ENCODE measurements around the gene CCDC124.

The CCDC124 gene

DNA sequence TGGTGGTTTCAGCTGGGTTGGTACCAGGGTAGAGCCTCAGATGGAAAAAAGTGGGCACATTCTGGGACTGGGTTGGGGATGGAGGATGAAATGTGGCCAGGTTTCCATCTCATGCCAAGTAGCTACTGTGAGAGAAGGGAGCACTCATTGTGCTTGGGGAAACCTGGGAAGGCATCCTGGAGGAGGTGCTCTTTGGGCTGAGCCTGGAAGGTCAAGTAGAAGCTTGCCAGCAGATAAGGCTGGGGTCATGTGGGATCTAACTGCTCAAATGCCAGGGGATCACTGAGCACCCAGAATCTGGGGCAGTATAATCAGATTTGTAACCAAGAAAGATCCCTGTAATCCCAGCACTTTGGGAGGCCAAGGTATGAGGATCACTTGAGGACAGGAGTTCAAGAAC is 25.1 kb downstream of the CCDC124 start:
- TF ChIP-seq USF1 (IDR thresholded peaks at IDR 0.05) (no peak), CREB1 (IDR thresholded peaks at IDR 0.05; ENCODE audit: low read depth) (no peak), ZBTB7A (IDR thresholded peaks at IDR 0.05; ENCODE audit: low read depth) (no peak), EGR1 (IDR thresholded peaks at IDR 0.05) (no peak), EP300 (IDR thresholded peaks at IDR 0.05; ENCODE audit: borderline replicate concordance) (no peak), TAF1 (IDR thresholded peaks at IDR 0.05; ENCODE audit: low read depth) (no peak), RAD21 (IDR thresholded peaks at IDR 0.05; ENCODE audit: low read depth) (no peak), TCF12 (IDR thresholded peaks at IDR 0.05; ENCODE audit: low read depth) (no peak), CEBPB (IDR thresholded peaks at IDR 0.05) (no peak), YY1 (IDR thresholded peaks at IDR 0.05; ENCODE audit: low read depth) (no peak)
- TF ChIP-seq, protein P1, sequence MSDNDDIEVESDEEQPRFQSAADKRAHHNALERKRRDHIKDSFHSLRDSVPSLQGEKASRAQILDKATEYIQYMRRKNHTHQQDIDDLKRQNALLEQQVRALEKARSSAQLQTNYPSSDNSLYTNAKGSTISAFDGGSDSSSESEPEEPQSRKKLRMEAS (IDR thresholded peaks at IDR 0.05) = no peak

GRCh38 chr19:17963936-17964691 is 31.3 kb downstream of the CCDC124 start:
- TF ChIP-seq RAD21 (IDR thresholded peaks at IDR 0.05; ENCODE audit: low read depth) (no peak), EGR1 (IDR thresholded peaks at IDR 0.05) (no peak), EP300 (IDR thresholded peaks at IDR 0.05; ENCODE audit: borderline replicate concordance) (no peak), USF1 (IDR thresholded peaks at IDR 0.05) (no peak), TEAD4 (IDR thresholded peaks at IDR 0.05) (no peak), ZBTB7A (IDR thresholded peaks at IDR 0.05; ENCODE audit: low read depth) (no peak), CEBPB (IDR thresholded peaks at IDR 0.05) (no peak)
- TF ChIP-seq, protein P1 (IDR thresholded peaks at IDR 0.05) = no peak

DNA sequence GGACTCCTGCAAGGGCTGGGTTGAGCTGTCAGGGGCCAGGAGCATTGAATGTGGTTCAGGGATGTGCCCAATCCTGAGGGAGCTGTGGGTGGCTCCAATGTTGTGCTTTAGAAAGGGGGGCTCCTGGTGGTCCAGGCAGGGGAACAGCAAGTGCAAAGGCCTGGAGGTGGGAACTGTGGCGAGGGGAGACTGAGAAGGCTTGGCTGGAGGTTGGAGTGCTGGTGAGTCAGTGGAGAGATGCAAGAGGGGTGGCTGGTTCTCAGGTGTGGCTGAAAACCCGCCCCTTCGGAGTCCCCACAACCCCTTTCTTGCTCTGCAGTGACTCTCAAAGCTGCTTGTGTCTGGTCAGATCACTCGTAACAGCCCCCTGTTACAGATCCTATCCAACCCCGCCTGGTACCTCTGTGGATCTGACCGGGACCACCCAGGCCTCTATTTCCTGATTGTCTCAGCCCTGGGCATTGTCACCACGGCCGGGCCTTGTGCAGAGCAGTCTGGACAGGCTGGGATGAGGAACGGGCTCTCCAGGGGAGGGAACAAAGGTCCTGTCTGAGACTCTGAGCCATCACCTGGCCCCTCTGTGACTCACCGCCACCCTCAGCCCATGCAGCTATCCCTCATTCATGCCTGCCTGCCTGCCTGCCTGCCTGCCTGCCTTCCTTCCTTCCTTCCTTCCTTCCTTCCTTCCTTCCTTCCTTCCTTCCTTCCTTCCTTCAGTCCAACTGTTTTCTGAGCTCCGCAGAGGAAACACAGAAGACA is 32.7 kb downstream of the CCDC124 start:
- TF ChIP-seq ZBTB7A (IDR thresholded peaks at IDR 0.05; ENCODE audit: low read depth) (no peak), TEAD4 (IDR thresholded peaks at IDR 0.05) (no peak), REST (IDR thresholded peaks at IDR 0.05; ENCODE audit: low read depth) (no peak), EGR1 (IDR thresholded peaks at IDR 0.05) (no peak), TCF12 (IDR thresholded peaks at IDR 0.05; ENCODE audit: low read depth) (no peak), EP300 (IDR thresholded peaks at IDR 0.05; ENCODE audit: borderline replicate concordance) (no peak), USF1 (IDR thresholded peaks at IDR 0.05) (no peak), RAD21 (IDR thresholded peaks at IDR 0.05; ENCODE audit: low read depth) (no peak)
- TF ChIP-seq, protein P1 (IDR thresholded peaks at IDR 0.05) = no peak

DNA sequence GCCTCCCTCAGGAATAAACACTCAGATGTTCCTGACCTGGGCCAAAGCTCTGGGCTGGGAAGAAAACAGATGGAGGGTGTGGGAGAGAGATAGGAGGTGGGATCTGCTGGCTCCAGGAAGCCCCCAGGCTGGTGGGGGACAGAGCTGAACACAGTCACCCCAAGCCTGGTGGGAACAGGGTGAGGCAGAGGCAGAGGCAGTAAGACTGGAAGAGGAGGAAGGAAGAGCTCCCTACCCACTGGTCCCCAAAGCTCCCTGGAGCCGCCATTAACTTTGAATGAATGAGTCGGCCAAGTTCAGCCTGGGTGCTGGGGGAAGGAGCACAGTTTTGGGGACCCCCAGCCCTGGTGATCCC is 33.3 kb downstream of the CCDC124 start:
- TF ChIP-seq CEBPB (IDR thresholded peaks at IDR 0.05) (no peak), TAF1 (IDR thresholded peaks at IDR 0.05; ENCODE audit: low read depth) (no peak), FOXM1 (IDR thresholded peaks at IDR 0.05; ENCODE audit: borderline replicate concordance, low read depth) (no peak), NFIC (IDR thresholded peaks at IDR 0.05) (no peak), USF1 (IDR thresholded peaks at IDR 0.05) (no peak), CREB1 (IDR thresholded peaks at IDR 0.05; ENCODE audit: low read depth) (no peak), TCF12 (IDR thresholded peaks at IDR 0.05; ENCODE audit: low read depth) (no peak), REST (IDR thresholded peaks at IDR 0.05; ENCODE audit: low read depth) (no peak)
- TF ChIP-seq, protein P1 (IDR thresholded peaks at IDR 0.05) = no peak
